H1 (cell line): Measurements from ENCODE around the gene DCAF8L2. TPM values are rescaled to one million over a fixed set of nuclear protein-coding genes. Genes with fewer than 3 reads are reported as not detected.

Experiments used
- BRCA1 ChIP-seq: IDR thresholded peaks from 2 replicates; pipeline ENCODE4 v1.6.1; 2012; ENCODE audit warnings: low read depth, low read length, improper control_type of control experiment
- CHD1 ChIP-seq: IDR thresholded peaks from 2 replicates; pipeline ENCODE4 v1.6.1; 2012; ENCODE audit warnings: low read depth, low read length, improper control_type of control experiment
- RFX5 ChIP-seq: IDR thresholded peaks from 2 replicates; pipeline ENCODE4 v1.6.1; 2011; ENCODE audit warnings: low read depth, low read length, improper control_type of control experiment, borderline replicate concordance
- TAF7 ChIP-seq: optimal IDR thresholded peaks from 2 replicates; pipeline ENCODE3; 2011; ENCODE audit warnings: low read depth, mild to moderate bottlenecking, inconsistent platforms, low read length, moderate library complexity, borderline replicate concordance
- polyA plus RNA-seq, 7 experiments: library from polyadenylated mRNA; depleted of rRNA in 3 of 7; stranded (reverse) in 5 of 7; unstranded in 2 of 7; fragments of >200 nt in 5 of 7; fragments of 200-250 nt in 2 of 7; gene quantifications; 1 replicate in 5 of 7; 2 replicates in 1 of 7; 4 replicates in 1 of 7; pipeline versions ENCODE4 v1.2.1 to v1.2.3, GENCODE V29; 2011 to 2013; ENCODE audit warnings: missing spikeins in 2 of 7, mixed read lengths in 2 of 7
- total RNA-seq: library from RNA; stranded (reverse); fragmentation: NEBNext Ultra II Directional; extraction: Animal tissue kit (Norgen Biotek cat#: 25700); gene quantifications from 2 replicates; pipeline ENCODE4 v1.2.1, GENCODE V29; 2021

The DCAF8L2 gene
- total and polyA plus RNA-seq, 2 of the 8 experiments (the other 6 are each of a cell fraction or from before 2014, with no cell fraction given) = not detected

DNA sequence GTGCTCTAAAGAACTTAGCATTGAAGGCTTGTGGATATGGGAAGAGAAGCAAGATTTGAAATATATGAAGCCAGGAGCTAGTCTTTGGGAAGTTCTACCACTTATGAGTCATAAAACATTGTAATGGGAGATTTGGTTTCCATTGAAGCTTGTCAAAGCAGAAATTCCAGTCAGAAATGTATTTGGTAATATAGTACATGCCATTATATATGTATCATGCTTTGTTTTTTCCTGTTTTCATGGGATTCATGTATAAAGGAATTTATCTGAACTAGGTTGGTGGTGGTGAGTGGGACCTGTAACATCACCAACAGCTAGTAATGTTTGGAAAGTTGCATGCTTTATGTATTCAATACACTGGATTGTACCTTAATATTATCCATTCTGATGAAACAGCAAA lies 14.6 kb upstream of the DCAF8L2 start (continued):
- TF ChIP-seq BRCA1 (no peak), CHD1 (no peak), TAF7 (no peak), RFX5 (no peak)
- TF ChIP-seq, all 59 proteins: peak for 0
